C4-2B (cell line): ENCODE results near the gene BRWD1.

ENCODE experiments used
- ZFX ChIP-seq: fragments of 450-650 bp; IDR thresholded peaks from 2 replicates; pipeline ENCODE4 v1.6.1; 2017
- TF ChIP-seq, protein P1 (sequence below): fragments of 450-650 bp; conservative IDR thresholded peaks from 2 replicates; pipeline ENCODE4 v1.5.1; 2017; ENCODE audit warnings: mild to moderate bottlenecking

DNA sequence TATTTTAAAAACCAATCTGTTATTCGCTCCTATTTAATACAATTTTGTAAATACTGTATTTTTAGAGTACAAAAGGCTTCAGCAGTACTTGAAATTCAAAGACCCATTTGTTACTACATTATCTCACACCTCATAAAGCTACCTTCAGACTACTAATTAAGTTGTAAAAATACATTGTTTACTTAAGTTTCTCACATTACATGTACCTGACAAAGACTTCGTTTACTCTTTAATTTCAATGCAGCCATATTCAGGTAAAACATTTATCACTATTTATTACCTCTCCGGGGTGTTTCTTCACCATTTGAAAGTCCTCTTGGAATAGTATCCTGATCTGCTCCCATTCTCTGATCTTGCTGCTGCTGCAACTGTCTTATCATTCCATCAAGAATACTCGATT, 55.2 kb downstream of the BRWD1 start:
- TF ChIP-seq, protein P1, sequence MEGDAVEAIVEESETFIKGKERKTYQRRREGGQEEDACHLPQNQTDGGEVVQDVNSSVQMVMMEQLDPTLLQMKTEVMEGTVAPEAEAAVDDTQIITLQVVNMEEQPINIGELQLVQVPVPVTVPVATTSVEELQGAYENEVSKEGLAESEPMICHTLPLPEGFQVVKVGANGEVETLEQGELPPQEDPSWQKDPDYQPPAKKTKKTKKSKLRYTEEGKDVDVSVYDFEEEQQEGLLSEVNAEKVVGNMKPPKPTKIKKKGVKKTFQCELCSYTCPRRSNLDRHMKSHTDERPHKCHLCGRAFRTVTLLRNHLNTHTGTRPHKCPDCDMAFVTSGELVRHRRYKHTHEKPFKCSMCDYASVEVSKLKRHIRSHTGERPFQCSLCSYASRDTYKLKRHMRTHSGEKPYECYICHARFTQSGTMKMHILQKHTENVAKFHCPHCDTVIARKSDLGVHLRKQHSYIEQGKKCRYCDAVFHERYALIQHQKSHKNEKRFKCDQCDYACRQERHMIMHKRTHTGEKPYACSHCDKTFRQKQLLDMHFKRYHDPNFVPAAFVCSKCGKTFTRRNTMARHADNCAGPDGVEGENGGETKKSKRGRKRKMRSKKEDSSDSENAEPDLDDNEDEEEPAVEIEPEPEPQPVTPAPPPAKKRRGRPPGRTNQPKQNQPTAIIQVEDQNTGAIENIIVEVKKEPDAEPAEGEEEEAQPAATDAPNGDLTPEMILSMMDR, result no peak
- no peak for TF ChIP-seq ZFX
